Measurements from ENCODE around the gene RUBCNL. TPM values are rescaled to one million over a fixed set of nuclear protein-coding genes. Genes with fewer than 3 reads are reported as not detected.

The RUBCNL gene
- total and polyA plus RNA-seq, 2 of the 4 experiments (the other 2 are of a cell fraction): 0.03 TPM; not detected in 1

DNA sequence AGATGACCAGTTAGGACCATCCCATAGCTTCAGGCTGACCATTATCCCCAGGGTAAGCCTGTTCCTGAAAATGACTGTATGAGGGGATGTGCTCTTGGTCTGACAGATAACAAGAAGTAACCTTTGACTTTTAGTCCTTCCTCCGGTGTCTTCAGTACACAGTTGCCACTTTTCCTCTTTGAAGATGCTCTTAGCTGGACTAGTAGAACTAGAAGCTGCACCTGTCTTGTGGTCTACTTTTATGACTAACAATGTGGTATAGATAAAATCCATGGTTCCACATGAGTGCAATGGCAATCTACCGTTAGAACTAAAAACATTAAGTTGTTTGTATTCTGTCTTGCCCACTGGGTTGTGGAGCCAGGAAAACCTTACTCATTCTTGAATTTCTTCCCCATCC lies 5.9 kb upstream of the RUBCNL start:
- Histone ChIP-seq H3K9me1 (ENCODE audit: insufficient read depth, low read length) (no peaks in the 10 kb centered on the region), H4K8ac (ENCODE audit: low read depth in 2 of 2, low read length in 2 of 2) (no peak overlapping the region), H3K9me3 (ENCODE audit: control insufficient read depth, insufficient read depth, low read length) (no peaks in the 10 kb centered on the region), H3K4me2 (ENCODE audit: low read depth, low read length) (no peak overlapping the region), H3K36me3 (ENCODE audit: control insufficient read depth, insufficient read depth, low read length) (no peaks in the 10 kb centered on the region), H2BK120ac (ENCODE audit: low read depth, low read length) (no peak overlapping the region), H4K91ac (ENCODE audit: insufficient read depth, low read depth, low read length) (no peak overlapping the region), H2BK15ac (ENCODE audit: low read depth, low read length) (no peak overlapping the region), H3K18ac (ENCODE audit: low read depth, low read length) (no peak overlapping the region), H3K14ac (replicated peaks; ENCODE audit: low read depth, low read length) (no peak overlapping the region), H3K56ac (ENCODE audit: extremely low read depth, insufficient read depth, low read length) (no peak overlapping the region), H2AK5ac (ENCODE audit: low read depth, low read length) (no peak overlapping the region), H2BK20ac (ENCODE audit: low read depth, low read length) (no peak overlapping the region), H2AFZ (replicated peaks; ENCODE audit: low read length, poor library complexity) (no peak overlapping the region), H2AK9ac (replicated peaks; ENCODE audit: low read depth, low read length, poor library complexity) (no peak overlapping the region), H3K4ac (ENCODE audit: low read depth, low read length) (no peak overlapping the region), H4K20me1 (ENCODE audit: insufficient read depth, low read length) (no peaks in the 10 kb centered on the region), H2BK5ac (ENCODE audit: low read depth, low read length, poor library complexity, severe bottlenecking) (no peak overlapping the region), H3K9ac (ENCODE audit: low read depth, low read length) (no peak overlapping the region), H3K27ac (ENCODE audit: insufficient read depth, low read length) (no peak overlapping the region), H3K23ac (ENCODE audit: low read depth, low read length) (no peak overlapping the region), H3K27me3 (ENCODE audit: control insufficient read depth, insufficient read depth, low read length) (peaks cover 16% of the 10 kb centered on the region), H3K4me3 (ENCODE audit: insufficient read depth, low read depth, low read length) (no peak overlapping the region), H4K5ac (ENCODE audit: low read depth, low read length) (no peak overlapping the region), H3K4me1 (ENCODE audit: control insufficient read depth, insufficient read depth, low read length) (no peaks in the 10 kb centered on the region), H3K79me1 (ENCODE audit: low read depth in 1 of 2, low read length in 2 of 2) (no peaks in the 10 kb centered on the region)
- dilution Hi-C loops (cut with HindIII; ENCODE audit: low sequenced_read_pairs, unreplicated experiment) (no loop called here), in situ Hi-C loops (cut with MboI; ENCODE audit: low sequenced_read_pairs) (no loop called here), intact Hi-C loops (cut with micrococcal nuclease) (no loop called here)
- ChIA-PET POLR2A (ENCODE audit: unreplicated experiment) (no interaction called here), CTCF (no interaction called here)
- ATAC-seq (ENCODE audit: low read depth) (no peak), DNase-seq (no peak)
- BruUV-seq (replicated peaks): no TSS peak
- TF ChIP-seq CEBPB (IDR thresholded peaks at IDR 0.05; ENCODE audit: low read depth, low read length) (no peak), MAFK (IDR thresholded peaks at IDR 0.05; ENCODE audit: low read depth, low read length) (no peak), RCOR1 (IDR thresholded peaks at IDR 0.05; ENCODE audit: insufficient replicate concordance, low read length) (no peak), CHD1 (IDR thresholded peaks at IDR 0.05; ENCODE audit: low read depth, low read length) (no peak), RFX5 (IDR thresholded peaks at IDR 0.05; ENCODE audit: low read depth, low read length) (no peak)
- TF ChIP-seq, protein P1, sequence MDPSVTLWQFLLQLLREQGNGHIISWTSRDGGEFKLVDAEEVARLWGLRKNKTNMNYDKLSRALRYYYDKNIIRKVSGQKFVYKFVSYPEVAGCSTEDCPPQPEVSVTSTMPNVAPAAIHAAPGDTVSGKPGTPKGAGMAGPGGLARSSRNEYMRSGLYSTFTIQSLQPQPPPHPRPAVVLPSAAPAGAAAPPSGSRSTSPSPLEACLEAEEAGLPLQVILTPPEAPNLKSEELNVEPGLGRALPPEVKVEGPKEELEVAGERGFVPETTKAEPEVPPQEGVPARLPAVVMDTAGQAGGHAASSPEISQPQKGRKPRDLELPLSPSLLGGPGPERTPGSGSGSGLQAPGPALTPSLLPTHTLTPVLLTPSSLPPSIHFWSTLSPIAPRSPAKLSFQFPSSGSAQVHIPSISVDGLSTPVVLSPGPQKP (IDR thresholded peaks at IDR 0.05; ENCODE audit: borderline replicate concordance, low read depth, low read length): no peak
- WGBS, 2 experiments (ENCODE audit: extremely low coverage in 2 of 2, insufficient read length in 1 of 2): no CpG with 5 or more reads among the region's 2 CpGs

Measured in IMR-90 (cell line).